Cortex of kidney (tissue), 1 donor: ENCODE measurements around the gene PCDHGA8.
"Not testable (repeated sequence)": the region's sequence is repeated elsewhere in the genome, so short reads cannot be mapped to it uniquely, and the experiment has no call there.

Source experiments
- DNase-seq: peaks from one replicate; lab custom pipeline; 2025; lab: John Stamatoyannopoulos, UW

Gene PCDHGA8

DNA sequence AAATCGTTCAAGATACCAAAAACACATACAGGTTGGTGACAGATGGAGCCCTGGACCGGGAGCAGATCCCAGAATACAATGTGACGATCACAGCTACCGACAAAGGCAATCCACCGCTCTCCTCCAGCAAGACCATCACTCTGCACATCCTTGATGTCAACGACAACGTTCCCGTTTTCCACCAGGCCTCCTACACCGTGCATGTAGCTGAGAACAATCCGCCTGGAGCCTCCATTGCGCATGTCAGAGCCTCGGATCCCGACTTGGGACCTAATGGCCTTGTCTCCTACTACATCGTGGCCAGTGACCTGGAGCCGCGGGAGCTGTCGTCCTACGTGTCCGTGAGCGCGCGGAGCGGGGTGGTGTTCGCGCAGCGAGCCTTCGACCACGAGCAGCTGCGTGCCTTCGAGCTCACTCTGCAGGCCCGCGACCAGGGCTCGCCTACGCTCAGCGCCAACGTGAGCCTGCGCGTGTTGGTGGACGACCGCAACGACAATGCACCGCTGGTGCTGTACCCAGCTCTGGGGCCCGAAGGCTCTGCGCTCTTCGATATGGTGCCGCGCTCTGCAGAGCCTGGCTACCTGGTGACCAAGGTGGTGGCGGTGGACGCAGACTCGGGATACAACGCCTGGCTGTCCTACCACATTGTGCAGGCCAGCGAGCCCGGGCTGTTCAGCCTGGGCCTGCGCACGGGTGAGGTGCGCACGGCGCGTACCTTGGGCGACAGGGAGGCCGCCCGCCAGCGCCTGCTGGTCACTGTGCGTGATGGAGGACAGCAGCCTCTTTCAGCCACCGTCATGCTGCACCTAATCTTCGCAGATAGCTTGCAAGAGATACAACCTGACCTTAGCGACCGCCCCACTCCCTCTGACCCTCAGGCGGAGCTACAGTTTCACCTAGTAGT, 20.6 kb upstream of the PCDHGA8 start:
- no peak for DNase-seq

DNA sequence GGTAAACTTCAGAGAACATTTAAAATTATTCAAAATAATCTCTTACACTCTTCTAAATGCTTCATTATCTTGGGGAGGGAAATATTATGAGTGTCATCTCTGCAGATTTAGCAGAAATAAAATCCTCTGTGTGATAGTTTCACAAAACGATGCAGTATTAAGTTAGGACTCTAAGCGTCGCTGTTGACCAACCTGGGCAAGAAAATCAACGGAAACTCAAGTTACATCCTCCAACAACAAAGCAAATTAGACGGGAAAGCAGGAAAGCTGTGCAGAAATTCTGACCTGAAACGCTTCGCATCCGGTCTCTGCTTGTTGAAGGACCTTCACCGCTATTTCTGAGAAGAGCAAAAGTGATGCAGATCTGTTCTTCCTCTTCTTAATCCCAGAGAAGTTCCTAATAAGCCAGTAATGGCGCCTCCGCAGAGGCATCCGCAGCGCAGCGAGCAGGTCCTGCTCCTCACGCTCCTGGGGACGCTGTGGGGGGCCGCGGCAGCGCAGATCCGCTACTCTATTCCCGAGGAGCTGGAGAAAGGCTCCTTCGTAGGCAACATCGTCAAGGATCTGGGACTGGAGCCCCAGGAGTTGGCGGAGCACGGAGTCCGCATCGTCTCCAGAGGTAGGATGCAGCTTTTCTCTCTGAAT, 18.6 kb upstream of the PCDHGA8 start, which contains the start of gene PCDHGA6:
Gene PCDHGA6 (plus strand): TSS at position 219 of the 645 bp plus-strand sequence. CDS start 193 bp downstream, at position 412.
- DNase-seq = no peak

GRCh38 chr5:141374627-141375026, 17.8 kb upstream of the PCDHGA8 start:
- DNase-seq = no peak

DNA sequence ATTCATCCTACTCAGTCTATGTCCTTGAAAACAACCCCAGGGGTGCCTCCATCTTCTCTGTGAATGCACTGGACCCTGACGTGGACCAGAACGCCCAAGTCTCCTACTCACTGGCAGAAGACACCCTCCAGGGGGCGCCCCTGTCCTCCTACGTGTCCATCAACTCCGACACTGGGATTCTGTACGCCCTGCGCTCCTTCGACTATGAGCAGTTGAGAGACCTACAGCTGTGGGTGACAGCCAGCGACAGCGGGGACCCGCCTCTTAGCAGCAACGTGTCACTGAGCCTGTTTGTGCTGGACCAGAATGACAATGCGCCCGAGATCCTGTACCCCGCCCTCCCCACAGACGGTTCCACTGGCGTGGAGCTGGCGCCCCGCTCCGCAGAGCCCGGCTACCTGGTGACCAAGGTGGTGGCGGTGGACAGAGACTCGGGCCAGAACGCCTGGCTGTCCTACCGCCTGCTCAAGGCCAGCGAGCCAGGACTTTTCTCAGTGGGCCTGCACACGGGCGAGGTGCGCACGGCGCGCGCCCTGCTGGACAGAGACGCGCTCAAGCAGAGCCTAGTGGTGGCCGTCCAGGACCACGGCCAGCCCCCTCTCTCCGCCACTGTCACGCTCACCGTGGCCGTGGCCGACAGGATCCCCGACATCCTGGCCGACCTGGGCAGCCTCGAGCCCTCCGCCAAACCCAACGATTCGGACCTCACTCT, 16.8 kb upstream of the PCDHGA8 start:
- not testable (repeated sequence) for DNase-seq

DNA sequence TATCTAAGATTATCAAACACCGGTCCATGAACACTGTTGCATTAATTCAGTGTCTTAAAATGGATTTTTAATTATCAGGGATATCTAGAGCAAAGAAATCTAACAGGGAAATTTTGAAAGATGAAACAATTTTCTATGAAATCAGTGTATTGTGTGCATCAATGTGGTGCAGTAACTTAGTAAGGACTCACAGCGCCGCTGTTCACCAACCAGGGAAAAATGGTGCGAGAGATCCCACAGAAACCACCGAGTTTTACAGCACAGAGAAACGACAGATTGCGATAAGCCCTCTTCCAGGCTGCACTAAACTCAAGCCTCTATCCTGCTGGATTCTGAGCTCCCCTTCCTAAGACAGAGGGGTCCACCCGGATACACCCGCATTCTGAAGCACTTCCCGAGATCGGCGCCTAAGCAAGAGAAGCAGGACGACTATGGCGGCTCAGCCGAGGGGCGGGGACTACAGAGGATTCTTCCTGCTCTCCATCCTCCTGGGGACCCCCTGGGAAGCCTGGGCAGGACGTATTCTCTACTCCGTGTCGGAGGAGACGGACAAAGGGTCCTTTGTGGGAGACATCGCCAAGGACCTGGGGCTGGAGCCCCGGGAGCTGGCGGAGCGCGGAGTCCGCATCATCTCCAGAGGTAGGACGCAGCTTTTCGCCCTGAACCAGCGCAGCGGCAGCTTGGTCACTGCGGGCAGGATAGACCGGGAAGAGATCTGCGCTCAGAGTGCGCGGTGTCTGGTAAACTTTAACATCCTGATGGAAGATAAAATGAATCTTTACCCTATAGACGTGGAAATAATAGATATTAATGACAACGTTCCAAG, 9.8 kb upstream of the PCDHGA8 start, which contains the start of gene PCDHGA7:
Gene PCDHGA7 (plus strand): TSS at position 274 of the 826 bp plus-strand sequence. CDS start 158 bp downstream, at position 432.
- no peak for DNase-seq

- DNase-seq = no peak
Measured at GRCh38 chr5:141383345-141383744, 9.1 kb upstream of the PCDHGA8 start.

DNA sequence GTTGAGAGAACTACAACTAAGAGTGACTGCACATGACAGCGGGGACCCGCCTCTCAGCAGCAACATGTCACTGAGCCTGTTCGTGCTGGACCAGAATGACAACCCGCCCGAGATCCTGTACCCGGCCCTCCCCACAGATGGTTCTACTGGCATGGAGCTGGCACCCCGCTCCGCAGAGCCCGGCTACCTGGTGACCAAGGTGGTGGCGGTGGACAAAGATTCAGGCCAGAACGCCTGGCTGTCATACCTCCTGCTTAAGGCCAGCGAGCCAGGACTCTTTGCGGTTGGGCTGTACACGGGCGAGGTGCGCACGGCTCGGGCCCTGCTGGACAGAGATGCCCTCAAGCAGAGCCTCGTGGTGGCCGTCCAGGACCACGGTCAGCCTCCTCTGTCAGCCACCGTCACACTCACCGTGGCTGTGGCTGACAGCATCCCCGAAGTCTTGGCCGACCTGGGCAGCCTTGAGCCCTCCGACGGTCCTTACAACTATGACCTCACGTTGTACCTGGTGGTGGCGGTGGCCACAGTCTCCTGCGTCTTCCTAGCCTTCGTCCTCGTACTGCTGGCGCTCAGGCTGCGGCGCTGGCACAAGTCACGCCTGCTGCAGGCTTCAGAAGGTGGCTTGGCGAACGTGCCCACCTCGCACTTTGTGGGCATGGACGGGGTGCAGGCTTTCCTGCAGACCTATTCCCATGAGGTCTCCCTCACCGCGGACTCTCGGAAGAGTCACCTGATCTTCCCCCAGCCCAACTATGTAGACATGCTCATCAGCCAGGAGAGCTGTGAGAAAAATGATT, 7.8 kb upstream of the PCDHGA8 start:
- no peak for DNase-seq

DNA sequence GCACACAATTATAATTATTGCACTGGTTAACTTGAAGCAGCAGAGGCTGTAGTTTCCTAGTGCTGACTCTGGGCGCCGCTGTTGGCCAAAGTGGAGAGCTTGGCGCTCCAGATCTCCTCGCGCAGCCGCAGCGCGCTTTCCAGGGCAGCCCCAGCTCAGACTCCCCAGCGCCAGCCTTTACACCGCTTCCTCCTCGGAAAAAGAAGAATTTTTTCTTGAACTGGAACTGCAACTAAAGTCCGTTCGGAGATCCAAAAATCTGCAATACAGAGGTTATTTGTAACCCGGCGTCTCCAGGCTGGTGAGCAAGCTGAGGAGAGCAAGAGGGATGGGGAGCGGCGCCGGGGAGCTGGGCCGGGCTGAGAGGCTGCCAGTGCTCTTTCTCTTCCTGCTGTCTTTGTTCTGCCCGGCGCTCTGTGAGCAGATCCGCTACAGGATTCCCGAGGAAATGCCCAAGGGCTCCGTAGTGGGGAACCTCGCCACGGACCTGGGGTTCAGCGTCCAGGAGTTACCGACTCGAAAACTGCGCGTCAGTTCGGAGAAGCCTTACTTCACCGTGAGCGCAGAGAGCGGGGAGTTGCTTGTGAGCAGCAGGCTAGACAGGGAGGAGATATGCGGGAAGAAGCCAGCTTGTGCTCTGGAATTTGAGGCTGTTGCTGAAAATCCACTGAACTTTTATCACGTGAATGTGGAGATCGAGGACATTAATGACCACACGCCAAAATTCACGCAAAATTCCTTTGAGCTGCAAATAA, 4.7 kb upstream of the PCDHGA8 start, which contains the start of gene PCDHGB4:
Gene PCDHGB4 (plus strand): TSS at position 142 of the 755 bp plus-strand sequence. CDS start 187 bp downstream, at position 329.
- DNase-seq = not testable (repeated sequence)

DNA sequence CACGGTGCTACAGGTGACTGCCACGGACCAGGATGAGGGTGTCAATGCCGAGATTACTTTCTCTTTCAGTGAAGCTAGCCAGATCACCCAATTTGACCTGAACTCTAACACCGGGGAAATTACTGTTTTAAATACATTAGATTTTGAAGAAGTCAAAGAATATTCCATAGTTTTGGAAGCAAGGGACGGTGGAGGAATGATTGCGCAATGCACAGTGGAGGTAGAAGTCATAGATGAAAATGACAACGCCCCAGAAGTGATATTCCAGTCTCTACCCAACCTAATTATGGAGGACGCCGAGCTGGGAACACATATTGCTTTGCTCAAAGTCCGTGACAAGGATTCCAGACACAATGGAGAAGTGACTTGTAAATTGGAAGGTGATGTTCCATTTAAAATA, 3.8 kb upstream of the PCDHGA8 start:
- DNase-seq = no peak

DNA sequence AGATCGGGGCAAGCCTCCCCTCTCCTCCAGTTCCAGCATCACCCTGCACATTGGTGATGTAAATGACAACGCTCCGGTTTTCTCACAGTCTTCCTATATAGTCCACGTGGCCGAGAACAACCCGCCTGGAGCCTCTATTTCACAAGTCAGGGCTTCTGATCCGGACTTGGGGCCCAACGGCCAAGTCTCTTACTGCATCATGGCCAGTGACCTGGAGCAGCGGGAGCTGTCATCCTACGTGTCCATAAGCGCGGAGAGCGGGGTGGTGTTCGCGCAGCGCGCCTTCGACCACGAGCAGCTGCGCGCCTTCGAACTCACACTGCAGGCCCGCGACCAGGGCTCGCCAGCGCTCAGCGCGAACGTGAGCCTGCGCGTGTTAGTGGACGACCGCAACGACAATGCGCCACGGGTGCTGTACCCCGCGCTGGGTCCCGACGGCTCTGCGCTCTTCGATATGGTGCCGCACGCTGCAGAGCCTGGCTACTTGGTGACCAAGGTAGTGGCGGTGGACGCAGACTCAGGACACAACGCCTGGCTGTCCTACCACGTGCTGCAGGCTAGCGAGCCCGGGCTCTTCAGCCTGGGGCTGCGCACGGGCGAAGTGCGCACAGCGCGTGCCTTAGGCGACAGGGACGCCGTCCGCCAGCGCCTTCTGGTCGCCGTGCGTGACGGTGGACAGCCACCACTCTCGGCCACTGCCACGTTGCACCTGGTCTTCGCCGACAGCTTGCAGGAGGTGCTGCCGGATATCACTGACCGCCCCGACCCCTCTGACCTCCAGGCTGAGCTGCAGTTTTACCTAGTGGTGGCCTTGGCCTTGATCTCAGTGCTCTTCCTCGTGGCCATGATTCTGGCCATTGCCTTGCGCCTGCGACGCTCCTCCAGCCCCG, 3.0 kb upstream of the PCDHGA8 start:
- no peak for DNase-seq

DNA sequence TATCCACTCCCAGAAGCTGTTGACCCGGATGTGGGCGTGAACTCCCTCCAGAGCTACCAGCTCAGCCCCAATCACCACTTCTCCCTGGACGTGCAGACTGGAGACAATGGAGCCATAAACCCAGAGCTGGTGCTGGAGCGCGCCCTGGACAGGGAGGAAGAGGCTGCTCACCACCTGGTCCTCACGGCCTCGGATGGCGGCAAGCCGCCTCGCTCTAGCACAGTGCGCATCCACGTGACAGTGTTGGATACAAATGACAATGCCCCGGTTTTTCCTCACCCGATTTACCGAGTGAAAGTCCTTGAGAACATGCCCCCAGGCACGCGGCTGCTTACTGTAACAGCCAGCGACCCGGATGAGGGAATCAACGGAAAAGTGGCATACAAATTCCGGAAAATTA, 834 bp downstream of the PCDHGA8 start:
- no peak for DNase-seq

- DNase-seq = not testable (repeated sequence)
Measured at GRCh38 chr5:141394401-141395187, 2.2 kb downstream of the PCDHGA8 start.

- DNase-seq = not testable (repeated sequence)
Measured at GRCh38 chr5:141397756-141398551, 5.5 kb downstream of the PCDHGA8 start, which contains the start of gene PCDHGB5. Gene PCDHGB5, plus strand, starts transcription at chr5:141397947. Its CDS starts 181 bp downstream, at chr5:141398128.

GRCh38 chr5:141398608-141399007, 6.2 kb downstream of the PCDHGA8 start:
- DNase-seq = no peak

- DNase-seq = no peak
Measured at GRCh38 chr5:141399555-141400258, 7.3 kb downstream of the PCDHGA8 start.

- DNase-seq = no peak
Measured at GRCh38 chr5:141402553-141403243, 10.3 kb downstream of the PCDHGA8 start, which contains the start of gene PCDHGA9. Gene PCDHGA9, plus strand, starts transcription at chr5:141402778. Its CDS starts 175 bp downstream, at chr5:141402953.
